Ecto neural progenitor cell (in vitro differentiated cells): Measurements from ENCODE around the gene GLYATL3.

Experiments
- DNase-seq: peaks from one replicate; pipeline ENCODE4 v3.0.0-alpha.2; 2018; ENCODE audit warnings: low spot score

GLYATL3 gene

DNA sequence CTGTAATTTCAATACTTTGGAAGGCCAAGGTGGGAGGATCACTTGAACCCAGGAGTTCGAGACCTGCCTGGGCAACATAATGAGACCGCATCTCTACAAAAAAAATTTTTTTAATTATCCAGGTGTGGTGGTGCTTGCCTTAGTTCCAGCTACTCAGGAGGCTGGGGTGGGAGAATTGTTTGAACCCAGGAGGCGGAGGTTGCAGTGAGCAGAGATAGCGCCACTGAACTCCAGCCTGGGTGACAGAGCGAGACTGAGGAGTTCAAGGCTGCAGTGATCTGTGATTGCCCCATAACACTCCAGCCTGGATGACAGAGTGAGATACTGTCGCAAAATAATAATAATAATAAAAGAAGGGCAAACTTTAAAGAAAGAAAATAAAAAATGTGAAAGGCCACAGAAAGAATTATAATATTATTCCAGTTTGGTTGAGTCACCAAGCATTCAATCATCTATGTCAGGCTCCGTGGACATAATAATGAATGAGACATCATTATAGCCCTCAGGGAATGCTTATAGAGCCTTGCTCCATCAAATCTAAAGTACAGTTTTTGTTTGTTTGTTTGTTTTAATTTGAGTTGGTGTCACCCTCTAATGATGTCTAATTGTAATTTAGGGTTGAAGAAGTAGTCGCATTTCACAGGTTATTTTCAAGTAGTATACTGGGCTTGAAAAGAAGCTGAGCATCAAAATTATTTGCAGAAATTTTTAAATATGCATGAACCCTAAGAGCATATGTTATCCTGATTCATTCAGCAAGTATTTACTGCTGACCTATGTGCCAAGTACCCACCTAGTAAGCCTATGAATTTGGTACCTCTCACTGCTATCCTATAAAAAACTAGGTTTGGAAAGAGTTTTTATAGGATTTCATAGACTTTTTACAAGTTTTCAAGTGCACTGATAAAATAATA lies 15.1 kb downstream of the GLYATL3 start:
- DNase-seq: no peak

DNA sequence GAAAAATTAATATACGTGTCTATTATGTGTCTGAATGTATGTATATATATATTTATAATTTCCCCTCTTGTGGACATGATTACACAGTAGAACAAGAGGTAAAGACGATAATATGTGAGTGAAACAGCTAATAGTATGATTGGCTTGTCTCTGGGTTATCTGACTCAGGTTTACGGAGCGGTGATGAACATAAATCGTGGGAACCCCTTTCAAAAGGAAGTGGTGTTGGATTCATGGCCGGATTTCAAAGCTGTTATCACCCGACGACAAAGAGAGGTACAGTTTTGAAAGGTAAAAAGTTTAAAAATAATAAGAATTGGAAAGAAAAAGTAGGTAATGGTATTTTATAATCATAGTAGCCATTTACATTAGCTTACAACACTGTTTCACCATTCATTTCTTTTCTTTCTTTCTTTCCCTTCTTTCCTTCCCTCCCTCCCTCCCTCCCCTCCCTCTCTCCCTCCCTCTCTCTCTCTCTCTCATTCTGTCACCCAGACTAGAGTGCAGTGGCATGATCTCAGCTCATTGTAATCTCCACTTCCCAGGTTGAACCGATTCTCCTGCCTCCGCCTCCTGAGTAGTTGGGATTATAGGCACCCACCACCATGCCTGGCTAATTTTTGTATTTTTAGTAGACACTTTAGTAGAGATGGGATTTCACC lies 15.9 kb downstream of the GLYATL3 start:
- no peak for DNase-seq

GRCh38 chr6:49516147-49516505 lies 16.4 kb downstream of the GLYATL3 start:
- DNase-seq: no peak

- DNase-seq: no peak
Observed at GRCh38 chr6:49517919-49518318, 18.2 kb downstream of the GLYATL3 start.

DNA sequence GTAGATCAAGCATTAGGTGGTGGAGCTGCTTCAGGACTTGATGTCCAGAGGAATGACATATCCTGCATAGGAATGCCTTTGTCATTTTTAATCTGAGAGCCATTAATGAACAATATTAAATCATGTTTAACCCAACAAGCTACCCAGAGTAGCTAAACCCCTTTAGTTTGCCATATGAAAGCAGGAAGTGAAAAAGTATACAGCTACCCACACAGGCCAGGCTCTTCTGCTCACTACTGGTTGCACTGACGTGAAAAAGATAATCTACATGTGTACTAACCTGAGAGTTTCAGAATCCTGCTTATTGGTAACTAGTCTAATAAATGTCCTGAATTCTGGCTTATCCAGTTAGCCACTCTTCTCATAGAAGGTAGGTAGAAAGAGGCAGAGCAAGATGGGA lies 19.9 kb downstream of the GLYATL3 start:
- no peak for DNase-seq

GRCh38 chr6:49522710-49523593 lies 23.2 kb downstream of the GLYATL3 start:
- DNase-seq: no peak

DNA sequence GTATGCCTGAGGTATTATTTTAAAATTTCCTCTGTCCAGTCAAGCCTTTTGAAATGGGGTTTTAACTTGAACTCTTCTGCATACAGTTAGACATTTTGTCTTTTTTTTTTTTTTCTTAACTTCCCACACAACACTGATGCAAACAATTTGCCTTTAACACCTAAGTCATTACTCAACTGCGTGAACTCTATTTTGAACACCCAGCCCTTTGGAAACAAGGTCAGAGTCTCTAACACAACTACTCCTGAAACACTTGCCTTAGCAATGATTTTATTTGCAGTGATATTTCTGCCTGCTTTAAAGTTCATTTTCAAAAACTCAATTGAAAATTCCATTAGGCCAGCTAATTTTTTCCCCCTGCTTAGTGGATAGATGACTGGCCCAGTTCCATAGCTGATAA lies 24.2 kb downstream of the GLYATL3 start:
- DNase-seq: no peak

GRCh38 chr6:49524541-49524940 lies 24.8 kb downstream of the GLYATL3 start:
- DNase-seq: no peak

DNA sequence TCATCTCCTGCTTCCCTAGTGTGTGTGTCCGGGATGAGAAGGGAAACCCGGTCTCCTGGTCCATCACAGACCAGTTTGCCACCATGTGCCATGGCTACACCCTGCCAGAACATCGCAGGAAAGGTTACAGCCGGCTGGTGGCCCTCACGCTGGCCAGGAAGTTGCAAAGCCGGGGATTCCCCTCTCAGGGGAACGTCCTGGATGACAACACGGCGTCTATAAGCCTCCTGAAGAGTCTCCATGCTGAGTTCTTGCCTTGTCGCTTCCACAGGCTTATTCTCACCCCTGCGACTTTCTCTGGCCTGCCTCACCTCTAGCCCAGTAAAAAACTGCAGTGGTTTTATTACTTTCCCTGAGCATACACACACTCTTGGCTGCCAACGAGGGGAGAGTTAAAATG lies 26.9 kb downstream of the GLYATL3 start:
- no peak for DNase-seq

DNA sequence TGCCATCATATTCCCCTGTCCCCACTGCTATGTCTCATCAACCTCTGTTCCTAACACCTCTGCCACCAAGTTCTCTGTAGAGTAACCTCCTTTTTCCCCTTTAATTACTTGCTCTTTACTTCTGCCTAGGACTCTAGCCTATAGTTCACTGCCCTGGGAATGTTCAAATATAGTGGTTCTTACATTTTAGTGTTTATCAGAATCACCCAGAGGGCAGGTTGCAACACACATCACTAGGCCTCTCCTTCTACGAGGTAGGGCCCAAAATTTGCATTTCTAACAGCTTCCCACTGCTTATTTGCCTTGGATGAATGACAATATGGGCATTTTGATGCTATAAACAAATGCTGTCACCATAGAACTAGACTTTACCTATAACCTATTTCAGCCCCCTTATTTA lies 27.6 kb downstream of the GLYATL3 start:
- no peak for DNase-seq

DNA sequence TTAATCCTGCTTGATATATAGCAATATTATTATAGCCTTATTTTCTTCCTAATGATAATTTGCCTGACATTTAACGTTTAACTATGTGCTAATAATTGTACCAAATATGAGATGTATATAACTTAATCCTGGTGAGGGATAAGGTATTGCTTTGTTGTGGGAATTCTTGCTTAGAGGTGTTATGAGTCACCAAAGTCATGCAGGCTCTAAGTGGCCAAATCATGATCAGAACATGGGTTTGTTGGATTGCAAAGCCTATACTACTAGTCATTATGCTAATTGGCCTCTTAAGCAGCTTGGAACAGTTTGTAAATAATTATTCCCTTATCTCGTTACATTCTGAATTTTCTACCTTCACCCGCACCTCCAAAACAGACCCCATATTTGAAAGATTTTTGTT lies 28.8 kb downstream of the GLYATL3 start:
- no peak for DNase-seq

- DNase-seq: no peak
Observed at GRCh38 chr6:49530141-49530776, 30.5 kb downstream of the GLYATL3 start.

DNA sequence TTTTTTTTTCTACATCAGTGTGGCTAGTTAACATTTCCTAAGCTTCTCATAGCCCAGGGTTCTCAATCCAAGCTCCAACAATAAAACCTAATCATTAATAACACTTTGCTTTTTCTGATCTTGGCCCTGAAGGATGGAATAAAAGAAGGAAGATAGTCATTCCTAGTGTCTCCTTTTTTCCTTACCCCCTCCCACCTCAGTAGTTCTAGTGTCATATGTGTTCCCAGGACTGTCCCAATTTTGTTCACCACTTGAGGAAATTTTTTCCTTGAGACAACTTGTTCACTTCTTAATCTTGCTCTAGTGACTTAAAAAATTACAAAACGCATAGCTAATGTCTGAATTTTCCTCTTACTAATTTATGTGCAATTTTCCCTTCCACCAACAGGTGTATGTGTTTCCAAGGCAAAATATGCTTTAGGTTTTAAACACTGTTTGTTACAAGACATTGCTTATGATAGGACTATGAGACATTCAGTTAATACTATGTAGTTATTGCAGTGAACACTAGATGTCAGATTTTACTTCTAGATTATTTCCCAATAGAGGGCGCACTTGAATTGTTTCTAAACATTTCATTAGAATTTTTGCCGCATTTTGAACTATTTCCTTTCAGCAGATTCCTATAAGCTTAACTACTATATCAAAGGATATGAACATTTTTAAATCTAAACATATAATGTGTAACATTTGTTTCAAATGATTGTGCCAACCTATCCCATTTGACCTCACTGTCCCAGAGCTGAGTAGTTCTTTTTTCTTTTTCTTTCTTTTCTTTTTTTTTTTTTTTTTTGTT lies 32.2 kb downstream of the GLYATL3 start:
- no peak for DNase-seq

- DNase-seq: no peak
Observed at GRCh38 chr6:49535795-49536194, 36.1 kb downstream of the GLYATL3 start.

- DNase-seq: no peak
Observed at GRCh38 chr6:49539102-49539501, 39.4 kb downstream of the GLYATL3 start.

DNA sequence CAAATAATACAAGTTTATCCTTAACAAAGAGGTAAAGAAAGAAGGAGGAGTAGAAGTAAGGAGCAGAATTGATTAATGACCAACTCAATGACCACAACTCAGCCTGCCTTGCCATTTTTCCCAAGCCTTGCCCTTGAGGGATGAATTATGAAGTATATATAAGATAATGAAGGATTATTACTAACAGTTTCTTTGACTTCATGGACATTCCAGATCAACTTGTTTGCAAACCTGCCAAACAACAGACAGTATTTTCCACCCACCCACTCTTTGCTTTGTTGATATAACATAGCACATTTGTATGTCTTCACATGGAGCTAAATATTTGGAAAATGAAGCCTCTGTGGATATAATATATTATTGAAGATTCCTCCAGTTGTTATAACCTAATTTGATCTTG lies 40.9 kb downstream of the GLYATL3 start:
- no peak for DNase-seq

GRCh38 chr6:49541210-49541724 lies 41.5 kb downstream of the GLYATL3 start:
- no peak for DNase-seq

- DNase-seq: no peak
Observed at GRCh38 chr6:49541936-49542335, 42.2 kb downstream of the GLYATL3 start.

GRCh38 chr6:49543087-49543858 lies 43.5 kb downstream of the GLYATL3 start:
- DNase-seq: no peak

GRCh38 chr6:49546331-49546730 lies 46.6 kb downstream of the GLYATL3 start:
- no peak for DNase-seq
